Thyroid gland (tissue), 4 donors: ENCODE data around the gene EPM2AIP1. TPM values are rescaled to one million over a fixed set of nuclear protein-coding genes. Genes with fewer than 3 reads are reported as not detected.
"Not testable (repeated sequence)": the region's sequence is repeated elsewhere in the genome, so short reads cannot be mapped to it uniquely, and the experiment has no call there.

Source experiments
- DNase-seq, 2 donors: peaks; one replicate each; pipeline ENCODE4 v3.0.0-alpha.2; 2019
- H3K27ac ChIP-seq, 3 donors: fragments of 200-600 bp; sonication (generic); 1 replicate in 2 of 3; 2 replicates in 1 of 3; pipeline ENCODE4 v1.5.1; 2016 to 2019; ENCODE audit warnings: mild to moderate bottlenecking in 1 of 3, moderate library complexity in 1 of 3
- H3K27me3 ChIP-seq: fragments of 200-600 bp; sonication (generic); one replicate; pipeline ENCODE4 v1.5.1; 2019
- H3K36me3 ChIP-seq, 2 donors: fragments of 200-600 bp; sonication (generic); one replicate each; pipeline ENCODE4 v1.5.1; 2016 to 2019
- H3K4me1 ChIP-seq, 2 donors: fragments of 200-600 bp; sonication (generic); one replicate each; pipeline ENCODE4 v1.5.1; 2017 to 2019
- H3K4me3 ChIP-seq, 3 donors: fragments of 200-600 bp; sonication (generic); replicated peaks in 1 of 3; 1 replicate in 2 of 3; 2 replicates in 1 of 3; pipeline ENCODE4 v1.5.1; 2016; ENCODE audit warnings: mild to moderate bottlenecking in 1 of 3
- H3K9me3 ChIP-seq: fragments of 200-600 bp; sonication (generic); one replicate; pipeline ENCODE4 v1.5.1; 2017
- POLR2A ChIP-seq, 2 donors: fragments of 450-650 bp; IDR thresholded peaks; one replicate each; pipeline ENCODE4 v1.6.1; 2017; ENCODE audit warnings: antibody characterized with exemption in 2 of 2, mild to moderate bottlenecking in 2 of 2, moderate library complexity in 1 of 2
- WGBS, 2 donors: methylation state at CpG; one replicate each; pipeline ENCODE4 v1.1.5; 2017; 5-methylcytosine and 5-hydroxymethylcytosine counted together
- intact Hi-C: fragments of 100-400 bp; cut with DNase I; formaldehyde crosslinking; loops from one replicate; pipeline ENCODE4 v1.15.1; 2023
- total RNA-seq, 4 donors: library from RNA; depleted of rRNA; stranded (reverse); fragments of >200 nt; gene quantifications; one replicate each; pipeline ENCODE4 v1.2.3, GENCODE V29; 2016
- TF ChIP-seq, protein P1 (sequence below), 6 experiments: fragments of 200-600 bp in 3 of 6; fragments of 450-650 bp in 3 of 6; sonication (generic) in 3 of 6; IDR thresholded peaks; one replicate each; pipeline ENCODE4 v1.5.1; 2016 to 2019; ENCODE audit warnings: antibody characterized with exemption in 6 of 6, mild to moderate bottlenecking in 2 of 6, inconsistent platforms in 1 of 6, moderate library complexity in 1 of 6

Gene EPM2AIP1
- total RNA-seq, 4 donors from 2014 or later, result 25.3 to 48.0 (median 35.0) TPM

- H3K27me3 ChIP-seq, result no peaks in the 10 kb centered on the region
- no peak for TF ChIP-seq POLR2A (IDR thresholded peaks at IDR 0.05)
- TF ChIP-seq, protein P1, sequence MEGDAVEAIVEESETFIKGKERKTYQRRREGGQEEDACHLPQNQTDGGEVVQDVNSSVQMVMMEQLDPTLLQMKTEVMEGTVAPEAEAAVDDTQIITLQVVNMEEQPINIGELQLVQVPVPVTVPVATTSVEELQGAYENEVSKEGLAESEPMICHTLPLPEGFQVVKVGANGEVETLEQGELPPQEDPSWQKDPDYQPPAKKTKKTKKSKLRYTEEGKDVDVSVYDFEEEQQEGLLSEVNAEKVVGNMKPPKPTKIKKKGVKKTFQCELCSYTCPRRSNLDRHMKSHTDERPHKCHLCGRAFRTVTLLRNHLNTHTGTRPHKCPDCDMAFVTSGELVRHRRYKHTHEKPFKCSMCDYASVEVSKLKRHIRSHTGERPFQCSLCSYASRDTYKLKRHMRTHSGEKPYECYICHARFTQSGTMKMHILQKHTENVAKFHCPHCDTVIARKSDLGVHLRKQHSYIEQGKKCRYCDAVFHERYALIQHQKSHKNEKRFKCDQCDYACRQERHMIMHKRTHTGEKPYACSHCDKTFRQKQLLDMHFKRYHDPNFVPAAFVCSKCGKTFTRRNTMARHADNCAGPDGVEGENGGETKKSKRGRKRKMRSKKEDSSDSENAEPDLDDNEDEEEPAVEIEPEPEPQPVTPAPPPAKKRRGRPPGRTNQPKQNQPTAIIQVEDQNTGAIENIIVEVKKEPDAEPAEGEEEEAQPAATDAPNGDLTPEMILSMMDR (IDR thresholded peaks at IDR 0.05), result no peak
- no peaks in the 10 kb centered on the region for H3K9me3 ChIP-seq
- WGBS, 2 donors, result 92 to 100% methylated on average over 1 of the region's 1 CpG
- peak overlapping the region; percentile 87 to 96 (median 94) for H3K27ac ChIP-seq
- no peaks in the 10 kb centered on the region for H3K36me3 ChIP-seq
- intact Hi-C loops, result loop anchor here (5.0 kb wide), 1 partner anchor 232 kb away; no protein-coding TSS in a partner anchor
- peaks cover 28% of the 10 kb centered on the region in 2 donors for H3K4me1 ChIP-seq
- DNase-seq, result no peak
- H3K4me3 ChIP-seq, result no peak overlapping the region
These were observed 28.6 kb downstream of the EPM2AIP1 start for GRCh38 chr3:36964331-36964730.

- H3K4me1 ChIP-seq, result peaks cover 32 to 33% of the 10 kb centered on the region in 2 donors
- not testable (repeated sequence) for H3K4me3 ChIP-seq, H3K27me3 ChIP-seq, DNase-seq, H3K27ac ChIP-seq, H3K9me3 ChIP-seq, H3K36me3 ChIP-seq
- 97 to 98% methylated on average over 7 of the region's 7 CpGs for WGBS, 2 donors
- intact Hi-C loops, result loop anchor here (5.0 kb wide), 1 partner anchor 231 kb away; no protein-coding TSS in a partner anchor
These were observed 29.9 kb downstream of the EPM2AIP1 start for GRCh38 chr3:36963008-36963407.

DNA sequence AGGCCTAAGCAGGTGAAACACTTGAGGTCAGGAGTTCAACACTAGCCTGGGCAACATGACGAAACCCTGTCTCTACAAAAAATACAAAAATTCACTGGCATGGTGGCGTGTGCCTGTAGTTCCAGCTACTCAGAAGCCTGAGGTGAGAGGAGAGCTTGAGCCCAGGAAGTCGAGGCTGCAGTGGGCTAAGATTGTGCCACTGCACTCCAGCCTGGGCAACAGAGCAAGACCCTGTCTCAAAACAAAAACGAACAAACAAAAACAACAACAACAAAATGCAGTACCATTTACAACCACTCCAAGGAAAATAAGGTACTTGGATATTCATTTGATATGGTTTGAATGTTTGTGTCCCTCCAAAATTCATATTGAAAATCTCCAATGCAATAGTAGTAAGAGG, 32.4 kb downstream of the EPM2AIP1 start:
- Histone ChIP-seq H3K27me3 (no peaks in the 10 kb centered on the region), H3K4me3 (no peak overlapping the region), H3K4me1 (peaks cover 22 to 26% of the 10 kb centered on the region in 2 donors), H3K27ac (peak overlapping the region; percentile 57 to 84 (median 75)), H3K36me3 (no peaks in the 10 kb centered on the region), H3K9me3 (no peaks in the 10 kb centered on the region)
- TF ChIP-seq, protein P1 (IDR thresholded peaks at IDR 0.05), result peak in 1 of 6 experiments; percentile 21
- no peak for TF ChIP-seq POLR2A (IDR thresholded peaks at IDR 0.05)
- intact Hi-C loops, result loop anchor here (5.0 kb wide), 1 partner anchor 228 kb away; no protein-coding TSS in a partner anchor
- no peak for DNase-seq
- WGBS, 2 donors, result 80 to 87% methylated on average over 4 of the region's 4 CpGs

DNA sequence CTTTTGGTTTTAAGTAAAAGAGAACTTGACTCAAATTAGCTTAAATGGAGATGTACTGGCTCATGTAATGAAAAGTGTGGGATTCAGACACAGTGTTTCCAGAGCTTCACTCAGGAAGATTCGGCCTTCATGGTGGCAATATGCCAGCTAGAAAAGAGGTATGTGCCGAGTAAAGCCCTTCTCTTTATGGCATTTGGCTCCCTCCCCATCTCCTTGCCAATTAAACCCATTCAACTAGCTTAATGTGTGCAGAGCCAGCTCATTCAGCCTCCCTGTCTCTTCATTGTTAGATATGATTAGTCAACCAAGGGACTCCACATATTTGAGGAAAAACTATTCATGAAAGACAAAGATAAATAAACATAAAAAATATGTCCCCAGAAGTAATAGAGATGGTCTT, 33.1 kb downstream of the EPM2AIP1 start:
- TF ChIP-seq, protein P1 (IDR thresholded peaks at IDR 0.05), result no peak
- no peak for TF ChIP-seq POLR2A (IDR thresholded peaks at IDR 0.05)
- DNase-seq, result peak; percentile 59 to 67
- H3K9me3 ChIP-seq, result no peaks in the 10 kb centered on the region
- no peak overlapping the region for H3K4me3 ChIP-seq
- 20 to 31% methylated on average over 2 of the region's 2 CpGs for WGBS, 2 donors
- H3K27me3 ChIP-seq, result no peaks in the 10 kb centered on the region
- no peaks in the 10 kb centered on the region for H3K36me3 ChIP-seq
- H3K4me1 ChIP-seq, result peaks cover 16 to 21% of the 10 kb centered on the region in 2 donors
- peak overlapping the region; percentile 57 to 84 (median 75) for H3K27ac ChIP-seq
- intact Hi-C loops, result loop anchor here (5.0 kb wide), 1 partner anchor 228 kb away; no protein-coding TSS in a partner anchor

DNA sequence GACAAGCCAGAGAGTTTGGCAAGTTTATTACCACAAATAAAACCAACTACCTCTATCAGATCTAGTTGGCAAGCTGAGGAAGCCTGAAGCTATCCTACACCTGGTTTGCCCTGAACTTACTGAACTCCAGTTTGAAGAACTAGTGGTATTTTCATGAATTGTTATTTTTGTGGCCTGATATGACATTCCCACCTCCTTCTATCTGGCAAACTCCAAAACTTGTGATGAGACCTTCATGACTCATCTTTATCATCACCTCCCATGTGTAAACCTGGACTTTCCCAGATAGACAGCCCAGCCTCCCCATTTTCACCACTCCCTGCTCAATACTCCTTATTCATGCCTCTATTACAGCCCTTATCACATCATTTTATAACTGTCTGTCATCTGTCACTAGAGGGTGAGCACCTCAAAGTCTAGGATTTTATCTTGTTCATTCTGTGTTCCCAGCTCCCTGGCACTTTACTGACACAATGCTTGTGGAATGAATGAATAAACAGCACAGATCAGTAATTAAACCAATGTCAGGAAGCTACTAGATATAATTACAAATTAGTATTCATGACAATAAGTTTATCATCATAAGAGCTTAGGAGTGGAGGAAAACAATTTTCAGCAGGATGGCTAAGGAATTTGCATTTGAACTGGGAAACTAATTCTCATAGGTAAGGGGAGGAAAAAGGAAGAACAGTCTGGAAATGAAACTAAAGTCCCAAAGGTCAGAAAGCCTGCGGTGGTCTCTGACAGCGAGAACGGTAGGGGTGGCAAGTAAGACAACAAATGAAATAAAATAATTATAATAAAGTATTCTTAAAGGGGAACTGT, 34.9 kb downstream of the EPM2AIP1 start:
- WGBS, 2 donors, result 64 to 70% methylated on average over 3 of the region's 3 CpGs
- no peak overlapping the region for H3K4me3 ChIP-seq
- intact Hi-C loops, result no loop called here
- peak overlapping the region in 2 of 3 donors; percentile 12 to 84 for H3K27ac ChIP-seq
- H3K4me1 ChIP-seq, result peaks cover 14 to 20% of the 10 kb centered on the region in 2 donors
- no peak for TF ChIP-seq POLR2A (IDR thresholded peaks at IDR 0.05)
- TF ChIP-seq, protein P1 (IDR thresholded peaks at IDR 0.05), result no peak
- H3K36me3 ChIP-seq, result no peaks in the 10 kb centered on the region
- H3K27me3 ChIP-seq, result no peaks in the 10 kb centered on the region
- no peaks in the 10 kb centered on the region for H3K9me3 ChIP-seq
- DNase-seq, result no peak
